GDM1 (cell line): Measurements from ENCODE around the gene ZNF74.
A peak's percentile ranks its signal among the peaks of the same experiment; 100 is the strongest.
"Not testable (repeated sequence)": the region's sequence is repeated elsewhere in the genome, so short reads cannot be mapped to it uniquely, and the experiment has no call there.

ENCODE experiments used
- DNase-seq: peaks from one replicate; lab custom pipeline; 2025; lab: John Stamatoyannopoulos, UW

The ZNF74 gene

GRCh38 chr22:20400606-20401375 is 6.8 kb downstream of the ZNF74 start:
- DNase-seq, result no peak

- DNase-seq, result no peak
These were observed 7.5 kb downstream of the ZNF74 start for GRCh38 chr22:20401376-20402014.

DNA sequence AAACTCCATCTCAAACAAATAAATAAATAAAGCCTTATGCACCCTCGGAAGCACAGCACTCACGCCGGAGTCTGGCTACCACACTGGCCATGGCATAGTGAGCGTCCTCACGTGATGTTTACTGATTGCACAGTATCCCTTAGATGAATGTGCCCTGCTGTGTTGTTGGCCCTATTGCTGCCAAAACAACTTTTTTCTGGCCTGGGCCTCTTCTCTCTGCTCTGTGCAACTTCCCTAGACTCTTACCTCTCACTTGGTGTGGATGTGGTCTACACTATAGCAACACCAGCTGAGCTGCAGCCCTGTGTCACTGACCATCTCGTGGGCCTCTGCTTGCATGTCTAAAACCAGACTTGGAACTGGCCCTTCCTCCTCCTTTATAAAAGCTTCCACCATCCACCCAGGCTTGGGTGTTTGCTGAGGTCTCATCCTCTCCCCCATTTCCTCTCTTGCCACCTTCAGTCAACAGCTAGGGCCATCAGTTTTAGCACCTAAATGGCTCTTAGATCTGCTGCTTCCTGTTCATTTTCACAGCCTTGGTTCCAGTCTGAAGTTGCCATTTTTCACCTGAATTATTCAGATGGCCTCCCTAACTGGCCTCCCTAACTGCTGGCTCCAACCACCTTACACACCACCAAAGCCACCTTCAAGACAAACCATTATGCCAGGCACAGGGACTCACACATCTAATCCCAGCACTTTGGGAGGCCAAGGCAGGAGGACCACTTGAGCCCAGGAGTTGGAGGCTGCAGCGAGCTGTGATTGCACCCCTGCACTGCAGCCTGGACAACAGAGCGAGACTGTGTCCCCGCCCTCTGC is 9.2 kb downstream of the ZNF74 start:
- no peak for DNase-seq

GRCh38 chr22:20403779-20404140 is 9.8 kb downstream of the ZNF74 start:
- no peak for DNase-seq

DNA sequence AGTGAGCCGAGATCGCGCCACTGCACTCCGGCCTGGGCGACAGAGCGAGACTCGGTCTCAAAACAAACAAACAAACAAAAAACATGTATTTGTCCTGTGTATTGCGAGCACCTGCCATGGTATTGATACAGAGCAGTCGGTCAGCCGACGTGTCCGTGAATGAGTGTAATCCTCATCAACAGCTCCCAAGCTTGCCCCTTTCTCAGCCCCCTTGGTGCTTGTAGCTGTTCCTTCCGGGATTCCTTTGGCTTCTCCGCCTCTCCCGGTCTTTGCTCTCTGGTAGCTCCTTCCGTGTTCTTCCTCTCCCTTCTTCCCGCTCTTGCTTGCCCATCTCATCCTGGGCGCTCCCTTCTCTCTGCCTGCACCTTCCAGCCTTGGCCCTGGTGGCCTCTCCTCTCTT is 10.9 kb downstream of the ZNF74 start:
- no peak for DNase-seq

DNA sequence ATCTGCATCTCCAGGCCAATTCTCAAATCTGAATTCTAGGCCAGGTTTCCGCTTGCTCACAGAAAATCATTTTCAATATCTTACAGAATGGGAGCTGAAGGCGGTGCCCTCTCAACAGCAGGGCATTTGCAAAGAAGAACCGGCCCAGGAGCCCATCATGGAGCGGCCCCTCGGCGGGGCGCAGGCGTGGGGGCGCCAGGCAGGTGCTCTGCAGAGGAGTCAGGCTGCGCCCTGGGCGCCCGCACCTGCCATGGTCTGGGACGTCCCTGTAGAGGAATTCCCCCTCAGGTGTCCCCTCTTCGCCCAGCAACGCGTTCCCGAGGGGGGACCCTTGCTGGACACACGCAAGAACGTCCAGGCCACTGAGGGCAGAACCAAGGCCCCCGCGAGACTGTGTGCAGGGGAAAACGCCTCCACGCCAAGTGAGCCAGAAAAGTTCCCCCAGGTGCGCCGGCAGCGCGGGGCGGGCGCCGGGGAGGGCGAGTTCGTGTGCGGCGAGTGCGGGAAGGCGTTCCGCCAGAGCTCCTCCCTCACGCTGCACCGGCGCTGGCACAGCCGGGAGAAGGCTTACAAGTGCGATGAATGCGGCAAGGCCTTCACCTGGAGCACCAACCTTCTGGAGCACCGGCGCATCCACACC is 11.5 kb downstream of the ZNF74 start:
- DNase-seq, result no peak

DNA sequence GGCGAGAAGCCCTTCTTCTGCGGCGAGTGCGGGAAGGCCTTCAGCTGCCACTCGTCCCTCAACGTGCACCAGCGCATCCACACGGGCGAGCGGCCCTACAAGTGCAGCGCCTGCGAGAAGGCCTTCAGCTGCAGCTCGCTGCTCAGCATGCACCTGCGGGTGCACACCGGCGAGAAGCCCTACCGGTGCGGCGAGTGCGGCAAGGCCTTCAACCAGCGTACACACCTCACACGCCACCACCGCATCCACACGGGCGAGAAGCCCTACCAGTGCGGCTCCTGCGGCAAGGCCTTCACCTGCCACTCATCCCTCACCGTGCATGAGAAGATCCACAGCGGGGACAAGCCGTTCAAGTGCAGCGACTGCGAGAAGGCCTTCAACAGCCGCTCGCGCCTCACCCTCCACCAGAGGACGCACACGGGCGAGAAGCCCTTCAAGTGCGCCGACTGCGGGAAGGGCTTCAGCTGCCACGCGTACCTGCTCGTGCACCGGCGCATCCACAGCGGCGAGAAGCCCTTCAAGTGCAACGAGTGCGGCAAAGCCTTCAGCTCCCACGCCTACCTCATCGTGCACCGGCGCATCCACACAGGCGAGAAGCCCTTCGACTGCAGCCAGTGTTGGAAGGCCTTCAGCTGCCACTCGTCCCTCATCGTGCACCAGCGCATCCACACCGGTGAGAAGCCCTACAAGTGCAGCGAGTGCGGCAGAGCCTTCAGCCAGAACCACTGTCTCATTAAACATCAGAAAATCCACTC is 12.2 kb downstream of the ZNF74 start:
- DNase-seq, result no peak

DNA sequence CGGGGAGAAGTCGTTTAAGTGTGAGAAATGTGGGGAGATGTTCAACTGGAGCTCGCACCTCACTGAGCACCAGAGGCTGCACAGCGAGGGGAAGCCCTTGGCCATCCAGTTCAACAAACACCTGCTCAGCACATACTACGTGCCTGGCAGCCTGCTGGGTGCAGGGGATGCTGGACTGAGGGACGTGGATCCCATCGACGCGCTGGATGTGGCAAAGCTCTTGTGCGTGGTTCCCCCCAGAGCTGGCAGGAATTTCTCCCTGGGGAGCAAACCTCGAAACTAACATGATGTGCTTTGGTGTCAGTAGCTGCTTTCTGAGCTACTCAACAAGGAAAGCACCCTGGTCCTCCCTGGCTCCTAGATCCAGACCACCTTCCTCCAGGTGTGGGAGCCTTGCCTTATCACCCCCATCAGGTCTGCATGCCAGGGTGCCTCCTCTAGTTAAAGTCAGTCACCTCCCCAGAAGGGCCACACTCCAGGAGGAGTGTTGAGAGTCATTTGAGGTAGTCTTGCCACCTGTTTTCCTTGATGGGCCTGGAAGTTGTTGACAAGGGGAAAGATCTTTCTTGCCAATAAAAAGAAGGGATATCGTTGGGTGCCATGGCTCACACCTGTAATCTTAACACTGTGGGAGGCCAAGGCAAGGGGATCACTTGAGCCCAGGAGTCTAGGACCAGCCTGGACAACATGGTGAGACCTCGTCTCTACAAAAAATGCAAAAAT is 12.9 kb downstream of the ZNF74 start:
- no peak for DNase-seq

- no peak for DNase-seq
These were observed 13.9 kb downstream of the ZNF74 start for GRCh38 chr22:20407829-20408228.

GRCh38 chr22:20408891-20409290 is 14.9 kb downstream of the ZNF74 start:
- no peak for DNase-seq

DNA sequence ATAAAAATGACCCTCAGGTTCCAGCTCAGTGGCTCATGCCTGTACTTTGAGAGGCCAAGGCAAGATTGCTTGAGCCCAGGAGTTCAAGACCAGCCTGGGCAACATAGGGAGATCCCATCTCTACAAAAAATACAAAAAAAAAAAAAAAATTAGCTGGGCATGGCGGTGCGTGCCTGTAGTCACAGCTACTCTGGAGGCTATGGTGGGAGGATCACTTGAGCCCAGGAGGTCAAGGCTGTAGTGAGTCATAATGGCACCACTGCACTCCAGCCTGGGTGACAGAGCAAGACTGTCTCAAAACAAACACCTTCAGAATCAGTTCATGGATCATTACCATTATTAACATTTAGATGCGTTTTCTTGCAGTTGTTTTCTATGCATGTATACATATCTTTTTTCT is 15.4 kb downstream of the ZNF74 start:
- DNase-seq, result not testable (repeated sequence)

DNA sequence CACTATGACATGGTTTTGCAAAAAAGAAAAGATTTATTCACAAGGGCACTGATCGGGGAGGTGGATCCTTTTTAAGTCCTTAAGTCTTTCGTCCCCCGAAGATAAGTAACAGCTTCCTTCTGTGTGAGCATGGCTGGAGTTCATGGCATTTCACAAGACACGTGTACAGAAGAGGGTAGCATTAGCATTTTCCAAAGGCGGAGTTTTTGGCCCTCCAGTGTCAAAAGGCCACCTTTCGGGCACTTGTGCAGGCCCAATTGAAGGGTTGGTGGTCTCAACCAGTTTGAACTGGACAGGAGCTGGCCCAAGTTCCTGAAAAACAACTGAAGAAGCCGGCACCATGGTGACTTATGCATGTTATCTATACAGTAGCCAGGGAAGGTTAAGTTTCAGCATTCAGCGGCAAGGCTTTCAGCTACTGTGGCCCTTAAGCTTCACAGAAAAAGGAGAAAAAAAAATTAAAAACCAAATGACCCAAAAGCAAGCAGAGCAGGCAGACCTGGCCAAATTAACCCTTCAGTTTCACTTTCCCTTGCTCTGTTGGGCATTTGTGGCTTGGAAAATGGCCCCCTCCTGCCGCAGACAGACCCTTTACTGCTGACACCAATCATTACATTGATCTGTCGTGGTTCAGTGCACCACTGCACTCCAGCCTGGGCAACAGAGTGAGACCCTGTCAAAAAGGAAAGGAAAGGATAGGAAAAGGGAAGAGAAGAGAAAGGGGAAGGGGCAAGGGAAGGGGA is 18.7 kb downstream of the ZNF74 start:
- DNase-seq, result no peak

DNA sequence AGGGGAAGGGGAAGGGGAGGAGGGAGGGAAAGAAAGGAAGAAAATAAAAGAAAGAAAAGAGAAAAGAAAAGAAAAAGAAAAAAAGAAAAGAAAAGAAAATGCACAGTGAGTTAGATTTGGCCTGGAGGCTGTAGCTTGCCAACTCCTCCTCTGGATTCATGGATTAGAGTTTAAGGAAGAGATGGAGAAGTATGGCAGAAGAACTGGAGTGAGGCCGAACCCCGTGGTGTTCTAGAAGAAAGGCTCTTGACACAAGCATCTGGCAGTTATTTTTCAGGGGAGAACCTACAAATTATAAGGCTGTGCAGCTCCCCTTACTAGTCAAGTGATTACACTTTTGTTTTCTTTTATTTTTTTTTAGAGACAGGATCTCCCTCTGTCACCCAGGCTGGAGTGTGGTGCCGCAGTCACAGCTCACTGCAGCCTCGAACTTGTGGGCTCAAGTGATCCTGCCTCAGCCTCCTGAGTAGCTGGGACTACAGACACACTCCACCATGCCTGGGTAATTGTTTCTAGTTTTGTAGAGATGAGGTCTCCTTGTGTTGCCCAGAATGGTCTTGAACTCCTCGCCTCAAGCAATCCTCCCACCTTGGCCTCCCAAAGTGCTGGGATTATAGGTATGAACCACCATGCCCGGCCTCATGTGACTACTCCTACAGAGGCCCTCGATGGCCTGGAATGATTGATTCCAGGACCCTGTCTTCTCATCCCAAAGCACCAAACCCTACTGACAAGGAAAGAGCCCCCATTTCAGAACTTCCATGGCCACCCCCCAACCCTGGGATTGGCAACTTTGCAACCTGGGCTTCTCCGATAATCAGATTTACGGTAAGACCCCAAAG is 19.5 kb downstream of the ZNF74 start:
- no peak for DNase-seq

DNA sequence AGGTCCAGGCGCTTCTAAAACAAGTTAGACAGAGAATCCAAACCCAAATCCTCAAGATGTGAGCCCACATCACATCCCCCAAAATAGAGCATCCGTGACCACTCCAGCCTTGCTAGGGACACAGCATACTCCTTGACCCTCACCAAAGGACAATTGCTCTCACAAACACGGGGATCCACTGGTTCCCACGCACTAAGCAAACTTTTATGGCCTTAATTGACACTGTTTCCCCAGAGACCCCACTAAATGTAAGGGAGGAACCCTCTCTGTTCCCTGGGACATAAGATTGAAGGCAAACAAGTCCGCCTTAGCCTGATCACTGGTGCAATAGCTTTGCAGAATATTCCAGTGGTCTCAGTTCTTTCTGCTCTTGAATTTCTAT is 20.1 kb downstream of the ZNF74 start:
- no peak for DNase-seq

- no peak for DNase-seq
These were observed 20.5 kb downstream of the ZNF74 start for GRCh38 chr22:20414450-20414849.

- not testable (repeated sequence) for DNase-seq
These were observed 21.3 kb downstream of the ZNF74 start for GRCh38 chr22:20415241-20415640.

GRCh38 chr22:20415699-20416098 is 21.7 kb downstream of the ZNF74 start:
- not testable (repeated sequence) for DNase-seq

DNA sequence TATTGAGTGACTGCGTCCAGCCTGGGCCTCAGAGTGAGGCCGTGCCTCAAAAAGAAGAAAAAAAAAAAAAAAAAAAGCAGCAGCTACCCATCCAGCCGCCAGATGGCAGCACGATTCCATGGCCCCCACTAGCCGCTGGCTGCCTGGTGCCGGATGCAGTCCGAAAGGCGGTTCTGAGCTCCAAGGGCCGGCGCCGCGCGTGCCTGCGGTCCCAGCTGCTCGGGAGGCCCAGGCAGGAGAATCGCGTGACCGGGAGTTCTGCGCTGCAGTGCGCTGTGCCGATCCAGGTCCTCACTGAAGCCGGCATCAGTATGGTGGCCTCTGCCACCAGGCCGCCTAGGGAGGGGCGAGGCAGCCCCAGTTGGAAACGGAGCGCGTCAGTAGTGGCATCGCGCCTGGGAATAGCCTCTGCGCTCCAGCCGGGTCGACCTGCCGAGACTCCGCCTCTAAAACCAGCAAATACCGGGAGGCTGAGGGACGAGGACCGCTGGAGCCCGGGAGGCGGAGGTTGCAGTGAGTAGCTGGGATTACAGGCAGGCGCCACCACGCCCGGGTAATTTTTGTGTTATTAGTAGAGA is 24.3 kb downstream of the ZNF74 start:
- peak; percentile 32 for DNase-seq

DNA sequence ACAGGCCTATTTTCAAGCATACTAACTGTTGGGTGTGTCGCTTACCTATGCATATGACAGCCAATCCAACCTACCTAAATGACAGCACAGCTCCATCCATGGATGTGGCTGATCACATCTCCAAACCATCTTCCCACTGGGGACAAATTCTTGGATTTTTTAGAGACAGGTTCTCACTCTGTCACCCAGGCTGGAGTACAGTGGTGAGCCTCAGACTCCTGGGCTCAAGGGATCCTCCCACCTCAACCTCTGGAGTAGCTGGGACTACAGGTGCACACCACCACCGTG is 25.7 kb downstream of the ZNF74 start:
- DNase-seq, result no peak
